CD4-positive, alpha-beta T cell treated with Interleukin-15 for 4 hours (primary cell): Measurements from ENCODE around the gene SNX32.
A peak's percentile ranks its signal among the peaks of the same experiment; 100 is the strongest.

Experiments used
- DNase-seq: peaks from one replicate; pipeline ENCODE4 v3.0.0-alpha.2; 2020; ENCODE audit warnings: low spot score

SNX32 gene

DNA sequence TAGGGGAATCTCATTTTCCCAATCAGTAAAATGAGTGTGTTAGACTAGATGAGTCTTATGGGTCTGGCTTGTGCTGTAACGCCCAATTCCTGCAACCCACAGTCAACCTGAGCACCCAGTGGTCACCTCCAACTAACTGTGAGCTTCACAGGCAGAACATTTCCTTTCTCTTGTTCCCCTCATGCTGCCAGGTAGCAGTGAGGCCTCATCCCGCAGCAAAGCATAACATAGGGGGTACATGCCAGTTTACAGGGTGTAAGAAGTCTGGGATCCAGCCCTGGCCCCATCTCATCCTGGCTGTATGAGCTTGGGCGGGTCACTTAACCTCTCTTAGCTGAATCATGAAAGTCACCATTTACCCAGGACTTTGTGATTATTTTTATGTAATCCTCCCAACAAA lies 35.1 kb downstream of the SNX32 start:
- DNase-seq: no peak

DNA sequence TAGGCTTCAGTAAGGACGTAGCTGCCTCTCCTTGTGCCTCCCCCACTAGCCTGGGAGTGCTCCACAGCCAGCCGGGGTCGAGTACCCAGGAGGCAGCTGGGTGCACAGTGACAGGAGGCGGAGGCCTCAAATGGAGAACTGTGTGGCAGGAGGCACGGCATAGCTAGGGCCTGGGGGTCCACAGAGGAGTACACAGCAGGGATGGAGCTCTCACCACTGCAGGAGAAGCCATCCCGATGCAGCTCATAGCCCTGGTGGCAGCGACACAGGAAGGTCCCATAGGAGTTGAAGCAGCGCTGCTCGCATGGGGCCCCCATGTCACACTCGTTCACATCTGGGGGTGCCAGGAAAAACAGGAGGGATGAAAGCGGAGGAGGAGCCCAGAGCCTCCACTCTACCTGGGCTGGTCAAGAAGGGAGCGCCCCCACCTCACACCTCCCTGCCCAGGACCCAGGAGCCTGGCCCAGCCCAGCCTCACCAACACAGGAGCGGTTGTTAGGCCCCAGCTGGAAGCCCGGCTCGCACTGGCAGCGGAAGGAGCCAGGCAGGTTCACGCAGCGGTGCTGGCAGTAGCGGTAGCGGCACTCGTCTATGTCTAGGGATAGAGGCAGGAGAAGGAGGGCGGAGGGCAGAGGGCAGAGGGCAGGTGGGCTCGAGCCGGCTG lies 36.0 kb downstream of the SNX32 start:
- no peak for DNase-seq

DNA sequence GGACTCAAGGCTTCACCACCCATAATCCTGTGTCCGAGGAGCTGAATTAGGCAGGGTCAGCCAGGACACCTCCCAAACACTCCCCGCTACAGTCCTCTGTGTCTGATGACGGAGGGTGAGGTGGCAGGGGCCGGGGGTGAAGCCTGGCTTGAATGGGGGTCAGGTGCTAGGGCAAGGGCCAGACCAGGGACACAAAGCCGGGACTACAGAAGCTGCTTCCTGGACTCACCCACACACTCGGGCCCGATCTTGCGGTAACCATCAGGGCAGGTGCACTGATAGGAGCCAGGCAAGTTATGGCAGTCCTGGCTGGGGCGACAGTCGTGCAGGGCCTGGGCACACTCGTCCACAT lies 36.5 kb downstream of the SNX32 start:
- DNase-seq: no peak

DNA sequence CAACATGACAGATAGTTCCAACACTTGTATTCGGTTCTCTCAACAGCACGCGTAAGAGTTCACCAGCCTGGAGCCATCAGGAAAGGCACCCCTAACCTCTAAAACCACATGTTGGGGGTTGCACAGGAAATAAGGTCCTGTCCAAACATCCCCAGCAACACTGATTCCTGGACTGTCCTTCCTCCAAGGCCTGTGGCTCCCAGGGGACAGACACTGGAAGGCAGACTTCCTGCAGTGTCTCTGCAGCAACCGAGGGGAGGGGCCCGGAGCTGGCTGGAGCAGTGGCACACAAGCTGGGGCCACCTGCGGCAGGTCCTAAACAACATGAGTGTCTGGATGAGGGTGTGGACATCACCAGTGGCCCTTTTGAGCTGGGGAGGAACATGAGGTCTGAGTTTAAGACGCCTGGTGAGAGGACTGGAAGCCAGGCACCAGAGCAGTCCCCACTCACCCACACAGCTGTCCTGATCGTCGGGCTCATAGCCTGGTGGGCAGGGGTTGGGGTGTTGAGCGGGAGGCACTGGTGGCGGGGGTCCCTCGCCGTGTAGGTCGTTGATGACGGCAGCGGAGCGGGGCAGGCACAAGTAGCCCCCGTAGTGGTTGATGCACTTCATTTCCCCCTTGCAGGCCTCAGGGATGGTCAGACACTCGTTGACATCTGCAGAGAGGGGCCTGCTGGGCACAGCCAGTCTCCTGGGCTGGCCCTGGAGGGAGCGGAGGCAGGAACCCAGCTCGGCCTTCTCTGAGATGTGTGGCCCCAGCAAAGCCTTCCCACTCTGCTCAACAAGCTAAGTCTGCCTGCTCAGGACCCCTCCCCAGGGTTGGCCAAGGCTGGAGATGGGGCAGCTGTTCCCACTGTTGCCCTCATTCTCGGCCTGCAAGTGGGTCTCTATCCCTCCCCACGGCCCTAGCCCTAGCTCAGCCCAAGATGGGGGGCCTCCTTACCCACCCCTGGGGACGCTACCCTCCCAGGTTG lies 37.2 kb downstream of the SNX32 start:
- DNase-seq: no peak

DNA sequence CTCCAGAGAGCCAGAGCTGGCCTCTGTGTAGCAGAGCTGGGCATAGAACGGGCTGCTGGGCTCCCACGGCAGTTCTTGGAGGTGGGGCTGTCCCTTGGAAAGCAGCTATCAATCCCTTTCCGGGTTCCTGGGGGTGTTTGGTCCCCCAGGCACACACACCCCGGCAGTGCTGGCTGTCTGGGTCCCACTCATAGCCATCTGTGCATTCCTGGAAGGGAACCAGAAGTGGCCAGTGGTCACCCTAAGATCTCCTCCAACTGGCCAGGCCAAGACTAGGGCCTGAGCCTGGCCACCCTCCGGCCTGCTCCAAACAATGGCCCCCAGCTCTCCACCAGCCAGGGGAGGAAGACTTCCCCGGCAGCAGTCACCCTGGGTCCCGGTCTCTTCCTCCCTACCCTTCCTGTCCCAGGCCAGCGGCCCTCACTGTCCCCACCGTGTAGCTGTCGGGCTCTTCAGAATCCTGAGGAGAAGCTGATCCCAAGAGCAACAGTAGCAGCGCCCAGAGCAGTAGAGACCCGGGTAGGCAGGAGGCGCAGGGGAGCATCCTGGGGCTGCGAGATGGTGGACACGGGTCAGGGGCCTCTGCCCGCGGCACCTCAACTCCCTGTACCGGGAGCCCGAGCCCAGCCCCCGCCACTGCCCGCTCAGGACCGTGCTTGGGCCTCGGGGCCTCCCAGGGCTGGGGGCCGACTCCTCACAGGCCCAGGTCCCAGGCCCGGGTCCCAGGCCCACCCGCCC lies 38.2 kb downstream of the SNX32 start:
- no peak for DNase-seq

DNA sequence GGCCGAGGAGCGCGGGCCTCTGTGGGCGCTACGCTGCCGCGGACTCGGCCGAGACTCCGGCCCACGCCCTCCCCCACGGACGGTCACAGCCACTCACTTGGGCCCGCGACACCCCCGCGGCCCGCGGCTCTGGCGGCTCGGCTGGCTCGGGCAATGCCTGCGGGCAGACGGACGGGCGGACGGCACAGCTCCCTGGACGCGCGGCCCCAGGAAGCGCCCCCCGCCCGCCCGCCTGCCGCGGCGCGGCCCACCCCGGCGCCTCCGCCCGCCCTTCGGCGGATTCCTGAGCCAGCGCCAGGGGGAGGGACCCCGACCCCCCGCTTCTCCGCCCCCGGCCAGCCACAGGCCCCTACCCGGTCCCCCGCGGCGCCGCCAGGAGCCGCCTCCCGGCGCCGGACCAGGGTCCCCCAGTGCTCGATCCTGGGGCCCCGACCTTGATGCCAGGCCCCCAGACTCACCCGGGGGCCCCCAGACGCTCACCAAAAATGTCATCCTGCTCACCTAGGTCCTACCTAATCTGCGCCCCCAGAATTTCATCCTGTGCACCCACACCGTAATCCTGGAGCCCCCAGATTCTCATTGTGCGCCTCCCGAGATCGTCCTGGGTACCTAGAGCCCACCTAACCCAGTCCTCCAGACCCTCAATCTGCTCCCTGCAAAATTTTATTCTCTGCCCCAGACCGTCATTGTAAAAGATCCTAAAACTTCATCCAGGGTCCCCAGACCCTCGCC lies 39.0 kb downstream of the SNX32 start, which contains the start of gene EFEMP2:
Gene EFEMP2 (minus strand): TSS at position 215 of the 732 bp plus-strand sequence. CDS start 446 bp downstream, outside the sequence.
- no peak for DNase-seq

DNA sequence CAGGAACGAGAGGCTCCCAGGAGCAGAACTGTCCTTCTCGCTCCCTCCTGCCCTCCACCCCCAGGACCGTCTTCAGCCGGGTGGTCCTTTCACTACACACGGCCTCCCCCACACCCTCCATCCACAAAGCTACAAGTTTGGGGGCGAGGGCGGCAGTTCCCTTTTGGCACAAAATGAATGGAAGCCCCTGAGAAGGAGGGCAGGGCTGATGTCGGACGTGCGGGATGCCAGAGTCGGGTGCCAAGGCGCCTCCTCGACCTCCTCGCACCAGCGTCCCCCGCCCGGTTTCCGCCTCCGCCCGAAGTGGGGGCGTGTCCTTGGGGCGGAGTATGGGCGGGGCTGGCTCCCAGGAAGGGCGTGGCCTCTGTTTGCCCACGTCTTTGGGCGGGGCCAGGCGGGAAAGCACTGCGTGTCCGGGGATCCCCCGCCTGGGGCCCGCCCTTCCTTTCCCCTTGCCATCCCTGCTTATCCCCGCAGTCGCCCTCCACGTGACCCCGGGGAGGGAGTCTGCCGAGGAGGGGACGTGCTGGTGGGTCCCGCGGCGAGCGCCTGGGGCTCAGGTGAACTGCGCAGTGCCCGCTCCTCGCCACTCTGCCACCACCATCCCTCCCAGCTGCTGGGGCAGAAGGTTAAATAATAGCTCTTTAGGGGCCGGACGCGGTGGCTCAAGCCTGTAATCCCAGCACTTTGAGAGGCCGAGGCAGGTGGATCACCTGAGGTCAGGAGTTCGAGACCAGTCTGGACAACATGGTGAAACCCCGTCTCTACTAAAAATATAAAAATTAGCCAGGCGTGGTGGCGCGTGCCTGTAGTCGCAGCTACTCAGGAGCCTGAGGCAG lies 39.8 kb downstream of the SNX32 start:
- DNase-seq: peak; percentile 96

DNA sequence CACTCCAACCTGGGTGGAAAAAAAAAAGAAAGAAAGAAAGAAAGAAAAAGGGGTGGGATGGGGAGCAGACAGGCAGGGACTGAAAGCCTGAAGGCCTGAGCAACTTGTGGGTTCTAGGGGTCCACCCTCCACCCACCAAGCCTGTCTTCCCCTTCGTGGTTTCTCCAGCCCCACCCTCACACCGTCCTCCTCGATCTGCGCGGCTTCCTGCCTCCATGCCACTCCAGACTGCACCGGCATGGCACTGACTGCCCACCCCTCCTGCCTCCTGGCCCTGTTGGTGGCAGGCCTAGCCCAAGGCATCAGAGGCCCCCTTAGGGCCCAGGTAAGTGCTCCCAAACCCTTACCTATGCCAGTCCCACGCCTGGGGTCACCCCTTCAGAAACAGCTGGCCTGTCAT lies 45.9 kb downstream of the SNX32 start, which contains the start of gene CTSW:
Gene CTSW (plus strand): TSS at position 221 of the 400 bp plus-strand sequence. CDS start 18 bp downstream, at position 239.
- DNase-seq: peak; percentile 40

DNA sequence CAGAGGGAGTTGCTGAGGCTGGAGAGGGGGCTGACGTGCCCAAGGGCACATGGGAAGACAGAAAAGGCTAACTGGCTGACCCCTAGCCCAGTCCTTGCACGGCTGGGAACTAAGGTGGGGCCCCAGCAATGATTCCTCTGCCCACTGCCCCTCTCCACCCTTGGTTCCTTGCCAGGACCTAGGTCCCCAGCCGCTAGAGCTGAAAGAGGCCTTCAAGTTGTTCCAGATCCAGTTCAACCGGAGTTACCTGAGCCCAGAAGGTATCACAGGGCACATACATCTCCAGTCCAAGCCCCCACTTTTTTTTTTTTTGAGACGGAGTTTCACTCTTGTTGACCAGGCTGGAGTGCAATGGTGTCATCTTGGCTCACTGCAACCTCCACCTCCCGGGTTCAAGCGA lies 46.3 kb downstream of the SNX32 start:
- no peak for DNase-seq

DNA sequence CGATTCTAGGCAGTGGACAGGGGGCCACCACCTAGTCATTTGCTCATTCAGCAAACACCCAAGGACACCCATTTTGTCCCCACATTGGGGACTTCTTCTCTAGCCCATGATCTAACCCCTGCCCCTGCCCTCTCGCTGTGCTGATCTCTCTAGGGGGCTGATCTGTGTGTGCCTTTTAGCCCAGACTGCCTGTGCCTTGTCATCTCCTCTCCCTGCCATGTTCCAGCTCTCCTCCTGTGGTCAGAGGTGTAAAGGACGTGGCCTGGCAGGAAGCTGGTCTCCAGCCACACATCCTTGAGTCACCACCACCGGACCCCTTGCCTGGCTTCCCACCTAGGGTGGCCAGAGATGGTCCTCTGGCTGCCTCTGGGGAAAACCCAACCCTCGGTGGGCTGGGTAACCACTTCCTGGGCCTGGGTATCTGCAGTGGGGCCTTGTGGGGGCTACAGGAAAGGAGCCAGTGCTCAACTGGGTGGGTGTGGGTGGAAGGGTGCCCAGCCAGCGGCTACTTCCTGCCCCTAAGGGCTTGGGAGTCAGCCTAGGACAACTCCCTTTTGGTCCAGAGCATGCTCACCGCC lies 47.2 kb downstream of the SNX32 start:
- no peak for DNase-seq

DNA sequence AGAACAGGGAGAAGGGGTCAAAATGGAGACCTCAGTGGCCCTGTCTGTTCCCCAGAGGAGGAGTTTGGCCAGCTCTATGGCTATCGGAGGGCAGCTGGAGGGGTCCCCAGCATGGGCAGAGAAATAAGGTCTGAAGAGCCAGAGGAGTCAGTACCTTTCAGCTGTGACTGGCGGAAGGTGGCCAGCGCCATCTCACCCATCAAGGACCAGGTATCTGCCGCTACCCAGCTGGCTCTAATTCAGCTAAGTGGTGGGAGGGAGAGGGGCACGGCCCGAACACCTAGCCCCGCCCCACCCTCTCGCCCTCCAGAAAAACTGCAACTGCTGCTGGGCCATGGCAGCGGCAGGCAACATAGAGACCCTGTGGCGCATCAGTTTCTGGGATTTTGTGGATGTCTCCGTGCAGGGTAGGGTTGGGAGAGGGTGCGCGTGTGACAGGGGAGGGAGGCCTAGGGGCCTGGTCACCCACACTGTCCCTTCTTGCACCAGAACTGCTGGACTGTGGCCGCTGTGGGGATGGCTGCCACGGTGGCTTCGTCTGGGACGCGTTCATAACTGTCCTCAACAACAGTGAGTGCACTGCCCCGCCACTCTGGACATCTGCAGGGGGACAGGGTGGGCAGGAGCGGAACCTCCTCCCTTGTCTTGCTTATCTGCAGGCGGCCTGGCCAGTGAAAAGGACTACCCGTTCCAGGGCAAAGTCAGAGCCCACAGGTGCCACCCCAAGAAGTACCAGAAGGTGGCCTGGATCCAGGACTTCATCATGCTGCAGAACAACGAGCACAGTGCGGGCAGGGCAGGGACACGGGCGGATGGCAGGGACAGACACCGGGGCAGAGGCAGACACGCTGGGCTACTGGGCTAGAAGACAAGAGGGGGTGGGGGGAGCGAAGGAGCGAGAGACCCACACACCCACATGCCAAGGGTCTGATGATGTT lies 48.6 kb downstream of the SNX32 start:
- DNase-seq: no peak

DNA sequence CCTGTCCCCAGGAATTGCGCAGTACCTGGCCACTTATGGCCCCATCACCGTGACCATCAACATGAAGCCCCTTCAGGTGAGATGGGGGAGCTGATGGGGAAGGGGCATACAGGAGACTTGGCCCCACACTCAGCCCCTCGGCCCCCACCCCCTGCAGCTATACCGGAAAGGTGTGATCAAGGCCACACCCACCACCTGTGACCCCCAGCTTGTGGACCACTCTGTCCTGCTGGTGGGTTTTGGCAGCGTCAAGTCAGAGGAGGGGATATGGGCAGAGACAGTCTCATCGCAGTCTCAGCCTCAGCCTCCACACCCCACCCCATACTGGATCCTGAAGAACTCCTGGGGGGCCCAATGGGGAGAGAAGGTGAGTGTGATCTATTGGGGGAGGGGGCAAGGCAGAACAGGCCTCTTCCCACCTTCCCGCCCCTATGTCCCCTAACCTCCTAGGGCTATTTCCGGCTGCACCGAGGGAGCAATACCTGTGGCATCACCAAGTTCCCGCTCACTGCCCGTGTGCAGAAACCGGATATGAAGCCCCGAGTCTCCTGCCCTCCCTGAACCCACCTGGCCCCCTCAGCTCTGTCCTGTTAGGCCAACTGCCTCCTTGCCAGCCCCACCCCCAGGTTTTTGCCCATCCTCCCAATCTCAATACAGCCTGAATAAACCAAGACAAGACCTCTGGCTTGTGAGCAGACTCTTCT lies 49.4 kb downstream of the SNX32 start:
- DNase-seq: no peak

DNA sequence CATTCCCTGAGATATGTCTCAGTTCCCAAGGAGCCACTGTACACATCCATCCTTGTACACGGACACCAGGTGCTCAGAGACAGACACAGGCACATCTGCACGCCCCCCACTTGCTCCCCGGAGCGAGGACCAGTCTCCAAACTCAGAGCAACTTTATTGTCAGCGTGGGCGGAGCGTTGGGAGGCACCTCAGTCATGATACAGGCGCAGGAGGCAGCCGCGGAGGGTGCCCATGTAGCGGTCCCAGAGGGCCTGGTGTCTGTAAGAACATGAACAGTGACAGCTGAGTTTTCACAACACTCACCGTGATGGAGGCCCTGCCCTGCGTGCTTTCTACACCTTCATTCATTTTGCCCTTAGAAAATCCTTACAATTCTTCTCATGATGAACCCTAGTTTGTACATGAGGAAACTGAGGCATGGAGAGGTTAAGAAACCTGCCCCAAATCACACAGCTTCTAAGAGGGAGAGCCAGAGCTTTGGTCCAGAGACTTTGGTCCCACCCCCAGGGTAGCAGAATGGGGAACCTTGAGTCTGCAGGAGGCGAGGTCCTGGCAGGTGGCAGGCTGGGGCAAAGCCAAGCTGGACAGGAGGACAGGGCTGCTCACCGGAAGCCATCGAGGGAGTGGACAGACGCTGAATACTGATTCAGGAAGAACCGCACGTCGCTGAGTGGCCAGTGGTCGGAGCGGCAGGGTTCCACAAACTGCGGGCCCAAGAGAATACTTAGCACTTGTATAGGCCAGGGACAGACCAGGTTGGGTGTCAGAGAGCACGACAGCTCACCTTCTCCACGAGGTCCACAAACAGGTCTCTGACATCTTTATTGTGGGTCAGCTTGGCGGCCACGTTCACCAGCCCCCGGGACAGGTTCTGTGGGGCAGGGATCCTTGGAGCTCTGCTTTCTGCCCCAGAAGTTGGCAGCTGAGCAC lies 50.3 kb downstream of the SNX32 start:
- DNase-seq: no peak

DNA sequence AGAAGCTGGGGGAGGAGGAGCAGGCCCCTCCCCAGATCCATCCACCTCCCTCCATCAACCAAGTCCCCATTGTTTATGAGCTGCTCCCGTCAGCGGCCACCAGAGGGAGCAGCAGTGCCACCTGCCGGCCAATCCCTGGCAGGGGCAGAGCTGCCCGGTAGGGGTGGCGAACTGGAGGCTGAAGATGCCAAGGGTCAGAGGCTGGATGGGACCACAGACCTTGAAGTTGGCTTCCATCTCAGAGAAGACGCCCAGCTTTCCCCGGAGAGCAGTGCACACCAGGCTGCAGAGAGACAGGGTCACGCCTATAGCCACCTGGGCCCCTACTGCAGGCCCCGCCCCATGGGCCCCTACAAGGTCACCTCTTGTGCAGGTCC lies 50.9 kb downstream of the SNX32 start:
- DNase-seq: peak; percentile 86

DNA sequence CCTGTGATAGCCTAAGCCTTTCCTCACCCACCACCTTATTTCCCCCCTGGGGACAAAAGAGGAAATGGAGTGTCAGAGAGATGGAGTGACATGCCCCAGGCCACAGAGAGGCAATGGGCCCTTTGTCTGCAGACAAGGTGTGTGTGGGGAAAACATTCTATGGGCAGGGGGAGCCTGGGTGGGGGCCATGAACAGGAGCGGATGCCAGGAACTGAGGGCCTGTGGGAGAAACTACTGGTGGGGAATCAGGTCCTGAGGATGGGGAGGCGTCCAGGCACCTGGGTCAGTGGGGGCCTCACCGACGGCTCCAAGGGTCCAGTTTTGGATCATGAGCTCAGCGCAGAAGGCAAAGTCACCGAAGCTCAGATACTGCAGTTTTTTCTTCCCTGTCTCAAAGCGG lies 51.5 kb downstream of the SNX32 start:
- no peak for DNase-seq

DNA sequence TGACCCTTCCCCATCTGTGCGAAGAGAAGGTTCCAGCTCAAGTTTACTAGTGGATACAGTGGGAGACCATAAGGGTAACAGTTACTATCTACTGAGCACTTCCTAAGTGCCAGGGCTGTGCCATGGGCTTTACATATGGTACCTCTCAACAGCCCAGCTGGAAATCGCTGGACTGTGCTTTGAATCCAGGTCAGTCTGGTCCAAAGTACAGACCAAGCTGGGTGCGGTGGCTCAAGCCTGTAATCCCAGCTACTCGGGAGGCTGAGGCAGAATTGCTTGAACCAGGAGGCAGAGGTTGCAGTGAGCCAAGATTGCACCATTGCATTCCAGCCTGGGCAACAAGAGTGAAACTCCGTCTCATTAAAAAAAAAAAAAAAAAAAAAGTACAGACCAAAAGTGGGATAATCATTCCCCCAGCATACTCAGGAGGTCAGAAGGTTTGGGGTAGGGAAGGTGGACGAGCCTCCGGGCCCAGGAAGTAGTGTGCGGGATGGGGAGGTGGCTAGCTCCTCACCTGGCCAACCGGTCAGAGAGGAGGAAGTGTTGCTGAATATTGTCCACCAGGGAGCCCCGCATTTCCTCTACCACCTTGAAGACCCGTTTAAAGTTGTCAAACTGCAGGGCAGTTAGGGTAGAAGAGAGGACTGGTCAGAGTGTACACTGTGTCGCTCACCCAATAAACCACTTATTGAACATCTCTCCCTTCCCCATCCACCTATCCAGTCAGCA lies 52.2 kb downstream of the SNX32 start:
- no peak for DNase-seq
